ENCODE measurements around the gene WDFY2. TPM values are rescaled to one million over a fixed set of nuclear protein-coding genes. Genes with fewer than 3 reads are reported as not detected.

WDFY2 gene
- total and polyA plus RNA-seq, 2 of the 13 experiments (the other 11 are each of a cell fraction or from before 2014, with no cell fraction given), result 22.6 to 27.0 TPM

- TF ChIP-seq ZNF777 (CRISPR knock-in tag; IDR thresholded peaks at IDR 0.05) (no peak), ZNF33B (CRISPR knock-in tag; IDR thresholded peaks at IDR 0.05) (no peak), JUN (CRISPR knock-in tag; IDR thresholded peaks at IDR 0.05) (0 out of 2 replicates have a peak, but pooled peaks have one; percentile 27), NCOA5 (CRISPR knock-in tag; IDR thresholded peaks at IDR 0.05) (no peak), ZNF639 (CRISPR knock-in tag; conservative IDR thresholded peaks at IDR 0.05) (no peak), ZNF296 (CRISPR knock-in tag; conservative IDR thresholded peaks at IDR 0.05) (no peak), ISL2 (CRISPR knock-in tag; IDR thresholded peaks at IDR 0.05) (peak; percentile 47; the same call in 1 of the 2 replicates), NFIC (IDR thresholded peaks at IDR 0.05; ENCODE audit: low read length) (peak; percentile 55; the same call in 1 of the 2 replicates), ZNF672 (CRISPR knock-in tag; IDR thresholded peaks at IDR 0.05) (no peak), KDM6A (CRISPR knock-in tag; IDR thresholded peaks at IDR 0.05; ENCODE audit: low read depth) (0 out of 2 replicates have a peak, but pooled peaks have one; percentile 36), ZNF367 (CRISPR knock-in tag; IDR thresholded peaks at IDR 0.05; ENCODE audit: borderline replicate concordance) (no peak), ZNF503 (CRISPR knock-in tag; IDR thresholded peaks at IDR 0.05) (no peak), MYPOP (CRISPR knock-in tag; IDR thresholded peaks at IDR 0.05) (no peak), ZNF512 (CRISPR knock-in tag; IDR thresholded peaks at IDR 0.05) (no peak), BCL6 (CRISPR knock-in tag; IDR thresholded peaks at IDR 0.05) (0 out of 2 replicates have a peak, but pooled peaks have one; percentile 32), RORA (CRISPR knock-in tag; IDR thresholded peaks at IDR 0.05) (no peak)
Measured at GRCh38 chr13:51668580-51669195, 84.4 kb downstream of the WDFY2 start (continued).

Measured in HepG2 (cell line).